Fibroblast of lung (primary cell): ENCODE data around the gene NAB2. TPM values are rescaled to one million over a fixed set of nuclear protein-coding genes. Genes with fewer than 3 reads are reported as not detected.

Experiments
- DNase-seq, 2 donors: peaks; one replicate each; pipeline versions ENCODE4 v3.0.0 to v3.0.0-alpha.2; 2010; ENCODE audit warnings: low read depth in 2 of 2
- H2AFZ ChIP-seq: 2 replicates; pipeline ENCODE4 v1.5.1; 2012; ENCODE audit warnings: low read length, control low read depth, inconsistent platforms
- H3K27ac ChIP-seq: 2 replicates; pipeline ENCODE4 v1.5.1; 2011; ENCODE audit warnings: low read length, control low read depth; ENCODE audit not compliant: insufficient read depth
- H3K27me3 ChIP-seq: 2 replicates; pipeline ENCODE4 v1.5.1; 2011; ENCODE audit warnings: mild to moderate bottlenecking, low read length; ENCODE audit not compliant: control insufficient read depth, insufficient read depth
- H3K36me3 ChIP-seq: 2 replicates; pipeline ENCODE4 v1.5.1; 2011; ENCODE audit warnings: low read length; ENCODE audit not compliant: control insufficient read depth, insufficient read depth
- H3K4me1 ChIP-seq: 2 replicates; pipeline ENCODE4 v1.5.1; 2011; ENCODE audit warnings: low read length; ENCODE audit not compliant: control insufficient read depth, insufficient read depth; ENCODE audit errors: extremely low read depth
- H3K4me2 ChIP-seq: 2 replicates; pipeline ENCODE4 v1.5.1; 2011; ENCODE audit warnings: low read length, control low read depth; ENCODE audit not compliant: insufficient read depth; ENCODE audit errors: extremely low read depth
- H3K4me3 ChIP-seq, 4 experiments: fragments of 200-600 bp in 1 of 4; sonication (generic) in 1 of 4; replicated peaks in 1 of 4; 2 replicates each; pipeline ENCODE4 v1.5.1; 2011 to 2016; ENCODE audit warnings: low read length in 4 of 4, low read depth in 3 of 4, mild to moderate bottlenecking in 3 of 4, control low read depth in 2 of 4, inconsistent platforms in 1 of 4, mixed read lengths in 1 of 4; ENCODE audit not compliant: insufficient read depth in 1 of 4; ENCODE audit errors: control extremely low read depth in 1 of 4
- H3K79me2 ChIP-seq: 2 replicates; pipeline ENCODE4 v1.5.1; 2012; ENCODE audit warnings: mild to moderate bottlenecking, low read length, inconsistent platforms; ENCODE audit not compliant: control insufficient read depth, insufficient read depth
- H3K9ac ChIP-seq: 2 replicates; pipeline ENCODE4 v1.5.1; 2011; ENCODE audit warnings: mild to moderate bottlenecking, low read length, control low read depth; ENCODE audit not compliant: insufficient read depth
- H3K9me3 ChIP-seq: 2 replicates; pipeline ENCODE4 v1.5.1; 2012; ENCODE audit warnings: low read depth, low read length; ENCODE audit not compliant: control insufficient read depth, insufficient read depth
- H4K20me1 ChIP-seq: 2 replicates; pipeline ENCODE4 v1.5.1; 2011; ENCODE audit warnings: low read length; ENCODE audit not compliant: control insufficient read depth, insufficient read depth; ENCODE audit errors: extremely low read depth
- CTCF ChIP-seq, 2 donors: IDR thresholded peaks in 1 of 2; conservative IDR thresholded peaks in 1 of 2; 1 replicate in 1 of 2; 2 replicates in 1 of 2; pipeline ENCODE4 v1.5.1; 2011 to 2012; ENCODE audit warnings: low read length in 2 of 2, control low read depth in 1 of 2, inconsistent platforms in 1 of 2, low read depth in 1 of 2, mild to moderate bottlenecking in 1 of 2
- EZH2 ChIP-seq: IDR thresholded peaks from 2 replicates; pipeline ENCODE4 v1.5.1; 2012; ENCODE audit warnings: low read length, control low read depth, mild to moderate bottlenecking; ENCODE audit errors: missing control alignments
- polyA plus RNA-seq, 2 donors: library from polyadenylated mRNA; depleted of rRNA in 1 of 2; stranded (reverse) in 1 of 2; unstranded in 1 of 2; fragments of >200 nt; gene quantifications; 2 replicates each; pipeline ENCODE4 v1.2.1, GENCODE V29; 2011 to 2012; ENCODE audit warnings: missing spikeins in 1 of 2
- total RNA-seq: library from RNA; depleted of rRNA; stranded (reverse); fragments of >200 nt; gene quantifications from 2 replicates; pipeline ENCODE4 v1.2.1, GENCODE V29; 2014

NAB2 gene
- total and polyA plus RNA-seq, 2 donors (not counting 1 experiment from before 2014, with no cell fraction given) = 31.3 to 39.6 TPM

GRCh38 chr12:57090490-57090889, 1.6 kb downstream of the NAB2 start:
- Histone ChIP-seq H3K4me1 (peaks cover 35% of the 10 kb centered on the region), H3K27ac (peak overlapping the region; percentile 17), H3K36me3 (peaks cover 25% of the 10 kb centered on the region), H3K9me3 (no peaks in the 10 kb centered on the region), H3K27me3 (no peaks in the 10 kb centered on the region), H4K20me1 (no peaks in the 10 kb centered on the region), H3K4me2 (peak overlapping the region; percentile 100), H3K79me2 (peaks cover 47% of the 10 kb centered on the region), H2AFZ (no peak overlapping the region), H3K9ac (peak overlapping the region; percentile 44), H3K4me3 (peak overlapping the region; percentile 73 to 95 (median 83))
- TF ChIP-seq CTCF (conservative IDR thresholded peaks at IDR 0.05 in 1 of 2, IDR thresholded peaks at IDR 0.05 in 1 of 2; ENCODE audit: low read depth in 1 of 2, low read length in 2 of 2) (no peak), EZH2 (no peak)
- DNase-seq = no peak

DNA sequence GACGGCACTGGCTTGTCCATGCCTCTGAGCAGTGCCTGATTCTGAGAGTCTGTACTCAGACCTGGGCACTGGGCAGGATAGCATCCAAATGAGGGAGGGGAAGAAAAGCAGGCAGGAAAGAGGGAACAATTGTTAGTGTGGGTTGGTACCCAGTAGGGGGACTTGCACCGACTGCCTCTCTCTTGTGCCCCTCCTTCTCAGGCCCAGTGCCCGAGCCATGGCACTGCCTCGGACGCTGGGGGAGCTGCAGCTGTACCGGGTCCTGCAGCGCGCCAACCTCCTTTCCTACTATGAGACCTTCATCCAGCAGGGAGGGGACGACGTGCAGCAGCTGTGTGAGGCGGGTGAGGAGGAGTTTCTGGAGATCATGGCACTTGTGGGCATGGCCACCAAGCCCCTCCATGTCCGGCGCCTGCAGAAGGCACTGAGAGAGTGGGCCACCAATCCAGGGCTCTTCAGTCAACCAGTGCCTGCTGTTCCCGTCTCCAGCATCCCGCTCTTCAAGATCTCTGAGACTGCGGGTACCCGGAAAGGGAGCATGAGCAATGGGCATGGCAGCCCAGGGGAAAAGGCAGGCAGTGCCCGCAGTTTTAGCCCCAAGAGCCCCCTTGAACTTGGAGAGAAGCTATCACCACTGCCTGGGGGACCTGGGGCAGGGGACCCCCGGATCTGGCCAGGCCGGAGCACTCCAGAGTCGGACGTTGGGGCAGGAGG, 2.2 kb downstream of the NAB2 start:
- TF ChIP-seq EZH2 (no peak), CTCF (conservative IDR thresholded peaks at IDR 0.05 in 1 of 2, IDR thresholded peaks at IDR 0.05 in 1 of 2; ENCODE audit: low read depth in 1 of 2, low read length in 2 of 2) (peak in 1 of 2 donors; percentile 28)
- Histone ChIP-seq H3K9ac (peak overlapping the region; percentile 44), H2AFZ (no peak overlapping the region), H3K27ac (peak overlapping the region; percentile 17), H3K4me1 (peaks cover 29% of the 10 kb centered on the region), H4K20me1 (no peaks in the 10 kb centered on the region), H3K36me3 (peaks cover 29% of the 10 kb centered on the region), H3K27me3 (no peaks in the 10 kb centered on the region), H3K79me2 (peaks cover 47% of the 10 kb centered on the region), H3K9me3 (no peaks in the 10 kb centered on the region), H3K4me3 (peak overlapping the region; percentile 73 to 95 (median 83)), H3K4me2 (peak overlapping the region; percentile 100)
- DNase-seq = peak in 1 of 2 donors; percentile 22

DNA sequence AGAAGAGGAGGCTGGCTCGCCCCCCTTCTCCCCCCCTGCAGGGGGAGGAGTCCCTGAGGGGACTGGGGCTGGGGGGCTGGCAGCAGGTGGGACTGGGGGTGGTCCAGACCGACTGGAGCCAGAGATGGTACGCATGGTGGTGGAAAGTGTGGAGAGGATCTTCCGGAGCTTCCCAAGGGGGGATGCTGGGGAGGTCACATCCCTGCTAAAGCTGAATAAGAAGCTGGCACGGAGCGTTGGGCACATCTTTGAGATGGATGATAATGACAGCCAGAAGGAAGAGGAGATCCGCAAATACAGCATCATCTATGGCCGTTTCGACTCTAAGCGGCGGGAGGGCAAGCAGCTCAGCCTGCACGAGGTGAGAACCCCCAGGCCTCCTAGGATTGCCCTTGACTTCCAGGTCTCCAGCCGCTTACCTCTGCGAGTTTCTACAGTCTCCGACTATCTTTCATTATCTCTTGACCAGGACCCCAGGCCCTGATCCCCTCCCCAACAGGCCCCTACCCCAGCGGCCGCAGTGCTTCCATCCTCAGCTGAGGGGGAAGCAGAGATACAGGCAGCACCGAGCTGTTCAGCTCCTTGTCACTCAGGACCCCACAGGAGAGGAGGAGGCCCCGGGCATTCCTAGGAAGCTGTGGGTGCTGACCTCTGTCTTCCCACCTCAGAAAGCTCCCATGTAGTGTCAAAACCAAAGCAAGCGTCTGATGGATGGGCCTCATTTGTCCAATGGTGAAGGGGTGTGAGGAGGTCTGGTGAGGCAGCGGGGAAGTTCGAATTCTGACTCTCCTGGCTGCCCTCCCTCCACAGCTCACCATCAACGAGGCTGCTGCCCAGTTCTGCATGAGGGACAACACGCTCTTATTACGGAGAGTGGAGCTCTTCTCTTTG, 3.0 kb downstream of the NAB2 start:
- no peak for TF ChIP-seq EZH2
- no peak for TF ChIP-seq CTCF (conservative IDR thresholded peaks at IDR 0.05 in 1 of 2, IDR thresholded peaks at IDR 0.05 in 1 of 2; ENCODE audit: low read depth in 1 of 2, low read length in 2 of 2)
- DNase-seq = no peak
- Histone ChIP-seq H3K4me3 (peak overlapping the region in 3 of 4 experiments; percentile 73 to 95 (median 93)), H3K36me3 (peaks cover 37% of the 10 kb centered on the region), H3K27me3 (no peaks in the 10 kb centered on the region), H2AFZ (no peak overlapping the region), H3K9me3 (no peaks in the 10 kb centered on the region), H4K20me1 (no peaks in the 10 kb centered on the region), H3K27ac (no peak overlapping the region), H3K79me2 (peaks cover 47% of the 10 kb centered on the region), H3K4me1 (peaks cover 26% of the 10 kb centered on the region), H3K4me2 (peak overlapping the region; percentile 100), H3K9ac (no peak overlapping the region)
